Endothelial cell of umbilical vein (primary cell): ENCODE results near the gene ANKRD44. TPM values are rescaled to one million over a fixed set of nuclear protein-coding genes. Genes with fewer than 3 reads are reported as not detected.

ENCODE experiments used
- BruUV-seq: library from RNA; stranded (reverse); fragments of 400-500 nt; replicated peaks from 2 replicates; lab custom pipeline; 2021; lab: Mats Ljungman, UMichigan
- CTCF ChIA-PET: fragments of 300-600, 350-600 bp; sonication (Branson Sonifier 250); formaldehyde crosslinking; loops from one replicate; lab custom pipeline; 2021; ENCODE audit warnings: antibody characterized with exemption, inconsistent platforms; lab: Charles Lee
- POLR2A ChIA-PET: fragments of 300-600, 350-600 bp; sonication (Branson Sonifier 250); formaldehyde crosslinking; loops from one replicate; lab custom pipeline; 2021; ENCODE audit warnings: antibody characterized with exemption, inconsistent platforms; lab: Charles Lee
- DNase-seq: peaks from one replicate; pipeline ENCODE4 v3.0.0-alpha.2; 2011; ENCODE audit warnings: low read depth, low spot score
- FAIRE-seq: peaks from 2 replicates; lab custom pipeline; 2011; peaks lifted over from hg19 to GRCh38; lab: Jason Lieb, UNC
- H2AFZ ChIP-seq: 2 replicates; pipeline ENCODE4 v1.6.0; 2012; ENCODE audit warnings: low read depth, low read length, control low read depth, inconsistent platforms
- H3K27ac ChIP-seq: 2 replicates; pipeline ENCODE4 v1.5.1; 2011; ENCODE audit warnings: low read depth, mild to moderate bottlenecking, control low read depth, low read length, moderate library complexity; ENCODE audit not compliant: insufficient read depth
- H3K27me3 ChIP-seq, 2 experiments: 2 replicates each; pipeline versions ENCODE4 v1.6.0 to v1.6.1; 2011; ENCODE audit warnings: low read length in 2 of 2, mixed read lengths in 1 of 2; ENCODE audit not compliant: control insufficient read depth in 2 of 2, insufficient read depth in 2 of 2
- H3K36me3 ChIP-seq, 2 experiments: 2 replicates in 1 of 2; 3 replicates in 1 of 2; pipeline ENCODE4 v1.5.1; 2011; ENCODE audit warnings: low read length in 2 of 2, mild to moderate bottlenecking in 1 of 2, moderate library complexity in 1 of 2; ENCODE audit not compliant: control insufficient read depth in 2 of 2, insufficient read depth in 2 of 2; ENCODE audit errors: extremely low read depth in 1 of 2
- H3K4me1 ChIP-seq: 3 replicates; pipeline ENCODE4 v1.5.1; 2011; ENCODE audit warnings: mild to moderate bottlenecking, low read length; ENCODE audit not compliant: control insufficient read depth, insufficient read depth; ENCODE audit errors: extremely low read depth
- H3K4me2 ChIP-seq: 2 replicates; pipeline ENCODE4 v1.6.1; 2011; ENCODE audit warnings: low read length, control low read depth, mixed read lengths; ENCODE audit not compliant: insufficient read depth
- H3K4me3 ChIP-seq, 3 experiments: fragments of 200-600 bp in 1 of 3; sonication (generic), shearing (Covaris generic) in 1 of 3; replicated peaks in 1 of 3; 2 replicates each; pipeline ENCODE4 v1.5.1; 2011 to 2016; ENCODE audit warnings: control low read depth in 3 of 3, low read length in 3 of 3, mild to moderate bottlenecking in 2 of 3, inconsistent platforms in 1 of 3, low read depth in 1 of 3, moderate library complexity in 1 of 3; ENCODE audit not compliant: insufficient read depth in 1 of 3
- H3K79me2 ChIP-seq: 2 replicates; pipeline ENCODE4 v1.6.0; 2012; ENCODE audit warnings: low read length, inconsistent platforms; ENCODE audit not compliant: control insufficient read depth, insufficient read depth
- H3K9ac ChIP-seq: replicated peaks from 2 replicates; pipeline ENCODE3; 2011; ENCODE audit warnings: low read length, control low read depth; ENCODE audit not compliant: insufficient read depth; ENCODE audit errors: extremely low read depth
- H3K9me1 ChIP-seq: replicated peaks from 3 replicates; pipeline ENCODE4 v1.6.0; 2011; ENCODE audit warnings: mild to moderate bottlenecking, low read length; ENCODE audit not compliant: control insufficient read depth, insufficient read depth; ENCODE audit errors: extremely low read depth
- H3K9me3 ChIP-seq: replicated peaks from 2 replicates; pipeline ENCODE4 v1.5.1; 2012; ENCODE audit warnings: low read length, inconsistent platforms; ENCODE audit not compliant: control insufficient read depth, insufficient read depth
- H4K20me1 ChIP-seq: replicated peaks from 2 replicates; pipeline ENCODE3; 2011; ENCODE audit warnings: mild to moderate bottlenecking, low read length; ENCODE audit not compliant: control insufficient read depth, insufficient read depth; ENCODE audit errors: extremely low read depth
- CTCF ChIP-seq, 2 donors: IDR thresholded peaks; 1 replicate in 1 of 2; 2 replicates in 1 of 2; pipeline ENCODE4 v1.5.1; 2011; ENCODE audit warnings: low read length in 2 of 2, mild to moderate bottlenecking in 2 of 2, moderate library complexity in 2 of 2, control low read depth in 1 of 2, inconsistent platforms in 1 of 2, low read depth in 1 of 2; ENCODE audit not compliant: insufficient read depth in 1 of 2; ENCODE audit errors: extremely low read depth in 1 of 2
- EZH2 ChIP-seq: IDR thresholded peaks from 2 replicates; pipeline ENCODE4 v1.6.1; 2012; ENCODE audit warnings: borderline replicate concordance, low read depth, mild to moderate bottlenecking, moderate library complexity, low read length, inconsistent platforms; ENCODE audit not compliant: severe bottlenecking
- FOS ChIP-seq: IDR thresholded peaks from 2 replicates; pipeline ENCODE4 v1.6.1; 2011; ENCODE audit warnings: mild to moderate bottlenecking, low read length, moderate library complexity, borderline replicate concordance; ENCODE audit not compliant: insufficient read depth
- GATA2 ChIP-seq: IDR thresholded peaks from 2 replicates; pipeline ENCODE4 v1.7.0; 2011; ENCODE audit warnings: low read depth, mild to moderate bottlenecking, moderate library complexity, mixed read lengths, low read length; ENCODE audit not compliant: insufficient read length, insufficient read depth
- JUN ChIP-seq: IDR thresholded peaks from 2 replicates; pipeline ENCODE4 v1.6.1; 2011; ENCODE audit warnings: borderline replicate concordance, low read depth; ENCODE audit not compliant: insufficient read length, insufficient read depth
- MYC ChIP-seq: IDR thresholded peaks from one replicate; pipeline ENCODE4 v1.6.1; 2011; ENCODE audit warnings: mild to moderate bottlenecking, low read depth, low read length
- POLR2A ChIP-seq: IDR thresholded peaks from 2 replicates; pipeline ENCODE4 v1.6.1; 2012; ENCODE audit warnings: low read depth, mild to moderate bottlenecking, control low read depth, low read length
- POLR2AphosphoS5 ChIP-seq: IDR thresholded peaks from 2 replicates; pipeline ENCODE4 v1.6.1; 2012; ENCODE audit warnings: low read depth, mild to moderate bottlenecking, control low read depth, low read length, moderate library complexity; ENCODE audit not compliant: insufficient read depth
- dilution Hi-C: fragments of 300-500 bp; cut with MboI; formaldehyde crosslinking; loops from one replicate; pipeline ENCODE4 v1.15.0; 2019; ENCODE audit warnings: low sequenced_read_pairs; ENCODE audit not compliant: extremely low pct_ligation_motif_present
- intact Hi-C: fragments of 100-400 bp; cut with micrococcal nuclease; formaldehyde crosslinking; loops from one replicate; pipeline ENCODE4 v1.10.0; 2022
- polyA plus RNA-seq, 4 experiments: library from polyadenylated mRNA; depleted of rRNA in 3 of 4; stranded (reverse) in 3 of 4; unstranded in 1 of 4; fragments of >200 nt; gene quantifications; 2 replicates each; pipeline versions ENCODE4 v1.2.1 to v1.2.3, GENCODE V29; 2011 to 2012; ENCODE audit warnings: missing spikeins in 1 of 4
- total RNA-seq: library from RNA; stranded (reverse); gene quantifications from 2 replicates; pipeline ENCODE4 v1.2.3, GENCODE V29; 2021
- TF ChIP-seq, protein P1 (sequence below): IDR thresholded peaks from 2 replicates; pipeline ENCODE4 v1.6.1; 2011; ENCODE audit not compliant: insufficient read depth, insufficient read length

The ANKRD44 gene
- total and polyA plus RNA-seq, 2 donors (not counting 3 experiments of a cell fraction or from before 2014, with no cell fraction given): 3.4 to 6.1 TPM

GRCh38 chr2:197207106-197207505 is 103.5 kb downstream of the ANKRD44 start:
- dilution Hi-C loops: no loop called here

More at GRCh38 chr2:197207106-197207505, 103.5 kb downstream of the ANKRD44 start:
- Histone ChIP-seq H3K36me3 (no peaks in the 10 kb centered on the region), H3K9me1 (no peaks in the 10 kb centered on the region), H4K20me1 (no peaks in the 10 kb centered on the region), H3K4me3 (no peak overlapping the region), H2AFZ (no peak overlapping the region), H3K27ac (no peak overlapping the region), H3K4me2 (no peak overlapping the region), H3K27me3 (peaks cover 0 to 1% of the 10 kb centered on the region in 2 experiments), H3K9me3 (no peaks in the 10 kb centered on the region), H3K9ac (no peak overlapping the region), H3K4me1 (no peaks in the 10 kb centered on the region), H3K79me2 (no peaks in the 10 kb centered on the region)
- intact Hi-C loops: no loop called here
- FAIRE-seq: no peak
- no TSS peak for BruUV-seq
- ChIA-PET CTCF (interaction anchor here (1.8 kb wide), 1 partner anchor 94 kb away, joined by 6 read pairs; no protein-coding TSS in a partner anchor), POLR2A (no interaction called here)
- no peak for TF ChIP-seq EZH2
- TF ChIP-seq MYC: no peak
- no peak for TF ChIP-seq POLR2AphosphoS5
- no peak for TF ChIP-seq FOS
- TF ChIP-seq, protein P1, sequence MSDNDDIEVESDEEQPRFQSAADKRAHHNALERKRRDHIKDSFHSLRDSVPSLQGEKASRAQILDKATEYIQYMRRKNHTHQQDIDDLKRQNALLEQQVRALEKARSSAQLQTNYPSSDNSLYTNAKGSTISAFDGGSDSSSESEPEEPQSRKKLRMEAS: no peak
- no peak for TF ChIP-seq CTCF (IDR thresholded peaks at IDR 0.05; ENCODE audit: extremely low read depth in 1 of 2, insufficient read depth in 1 of 2, low read depth in 1 of 2, low read length in 2 of 2)
- TF ChIP-seq GATA2: no peak
- no peak for TF ChIP-seq POLR2A
- no peak for TF ChIP-seq JUN
- DNase-seq: no peak
